ENCODE measurements around the gene PRKCH.

- TF ChIP-seq, protein P1, sequence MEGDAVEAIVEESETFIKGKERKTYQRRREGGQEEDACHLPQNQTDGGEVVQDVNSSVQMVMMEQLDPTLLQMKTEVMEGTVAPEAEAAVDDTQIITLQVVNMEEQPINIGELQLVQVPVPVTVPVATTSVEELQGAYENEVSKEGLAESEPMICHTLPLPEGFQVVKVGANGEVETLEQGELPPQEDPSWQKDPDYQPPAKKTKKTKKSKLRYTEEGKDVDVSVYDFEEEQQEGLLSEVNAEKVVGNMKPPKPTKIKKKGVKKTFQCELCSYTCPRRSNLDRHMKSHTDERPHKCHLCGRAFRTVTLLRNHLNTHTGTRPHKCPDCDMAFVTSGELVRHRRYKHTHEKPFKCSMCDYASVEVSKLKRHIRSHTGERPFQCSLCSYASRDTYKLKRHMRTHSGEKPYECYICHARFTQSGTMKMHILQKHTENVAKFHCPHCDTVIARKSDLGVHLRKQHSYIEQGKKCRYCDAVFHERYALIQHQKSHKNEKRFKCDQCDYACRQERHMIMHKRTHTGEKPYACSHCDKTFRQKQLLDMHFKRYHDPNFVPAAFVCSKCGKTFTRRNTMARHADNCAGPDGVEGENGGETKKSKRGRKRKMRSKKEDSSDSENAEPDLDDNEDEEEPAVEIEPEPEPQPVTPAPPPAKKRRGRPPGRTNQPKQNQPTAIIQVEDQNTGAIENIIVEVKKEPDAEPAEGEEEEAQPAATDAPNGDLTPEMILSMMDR (IDR thresholded peaks at IDR 0.05; ENCODE audit: extremely low read depth in 1 of 2, insufficient read depth in 1 of 2, low read depth in 1 of 2, low read length in 2 of 2) = no peak
- TF ChIP-seq POLR2A (IDR thresholded peaks at IDR 0.05; ENCODE audit: low read depth, low read length) (no peak), EZH2 (IDR thresholded peaks at IDR 0.05; ENCODE audit: borderline replicate concordance, low read depth, low read length, severe bottlenecking) (no peak), JUN (IDR thresholded peaks at IDR 0.05; ENCODE audit: borderline replicate concordance, insufficient read depth, insufficient read length, low read depth) (no peak), POLR2AphosphoS5 (IDR thresholded peaks at IDR 0.05; ENCODE audit: insufficient read depth, low read depth, low read length) (no peak), FOS (IDR thresholded peaks at IDR 0.05; ENCODE audit: borderline replicate concordance, insufficient read depth, low read length) (no peak)
- TF ChIP-seq, protein P2, sequence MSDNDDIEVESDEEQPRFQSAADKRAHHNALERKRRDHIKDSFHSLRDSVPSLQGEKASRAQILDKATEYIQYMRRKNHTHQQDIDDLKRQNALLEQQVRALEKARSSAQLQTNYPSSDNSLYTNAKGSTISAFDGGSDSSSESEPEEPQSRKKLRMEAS (IDR thresholded peaks at IDR 0.05; ENCODE audit: insufficient read depth, insufficient read length) = no peak
These were observed 16.7 kb upstream of the PRKCH start for GRCh38 chr14:61304688-61305087.
